Neuron (in vitro differentiated cells): ENCODE measurements around the gene SNX24.
"Not testable (repeated sequence)": the region's sequence is repeated elsewhere in the genome, so short reads cannot be mapped to it uniquely, and the experiment has no call there.

Experiments
- H2AFZ ChIP-seq: one replicate; pipeline ENCODE4 v1.6.1; 2013; ENCODE audit warnings: low read depth, mild to moderate bottlenecking, inconsistent platforms, low read length, moderate library complexity
- H3K27me3 ChIP-seq: one replicate; pipeline ENCODE4 v1.6.1; 2013; ENCODE audit warnings: low read length; ENCODE audit not compliant: insufficient read depth
- H3K36me3 ChIP-seq: one replicate; pipeline ENCODE4 v1.6.1; 2013; ENCODE audit warnings: low read length; ENCODE audit not compliant: insufficient read depth
- H3K4me1 ChIP-seq: one replicate; pipeline ENCODE4 v1.6.1; 2013; ENCODE audit warnings: low read length; ENCODE audit not compliant: insufficient read depth
- H3K4me3 ChIP-seq: 2 replicates; pipeline ENCODE4 v1.5.1; 2013; ENCODE audit warnings: mild to moderate bottlenecking, low read length, moderate library complexity
- H3K9me3 ChIP-seq: one replicate; pipeline ENCODE4 v1.6.1; 2013; ENCODE audit warnings: low read length

SNX24 gene

GRCh38 chr5:122909470-122910100 lies 64.2 kb downstream of the SNX24 start:
- Histone ChIP-seq H2AFZ (no peak overlapping the region), H3K27me3 (no peaks in the 10 kb centered on the region), H3K36me3 (no peaks in the 10 kb centered on the region), H3K4me3 (no peak overlapping the region), H3K9me3 (no peaks in the 10 kb centered on the region), H3K4me1 (peaks cover 14% of the 10 kb centered on the region)

GRCh38 chr5:122913436-122913835 lies 68.0 kb downstream of the SNX24 start:
- H3K27me3 ChIP-seq, H3K4me3 ChIP-seq, H2AFZ ChIP-seq, H3K4me1 ChIP-seq, H3K36me3 ChIP-seq, H3K9me3 ChIP-seq: not testable (repeated sequence)

GRCh38 chr5:122915717-122916461 lies 70.5 kb downstream of the SNX24 start:
- Histone ChIP-seq H3K36me3 (no peaks in the 10 kb centered on the region), H3K9me3 (no peaks in the 10 kb centered on the region), H3K4me3 (no peak overlapping the region), H2AFZ (no peak overlapping the region), H3K27me3 (no peaks in the 10 kb centered on the region), H3K4me1 (peaks cover 7% of the 10 kb centered on the region)

GRCh38 chr5:122916490-122916889 lies 71.1 kb downstream of the SNX24 start:
- no peaks in the 10 kb centered on the region for H3K9me3 ChIP-seq
- no peaks in the 10 kb centered on the region for H3K36me3 ChIP-seq
- no peak overlapping the region for H2AFZ ChIP-seq
- H3K4me1 ChIP-seq: peaks cover 9% of the 10 kb centered on the region
- H3K27me3 ChIP-seq: no peaks in the 10 kb centered on the region
- no peak overlapping the region for H3K4me3 ChIP-seq

- no peaks in the 10 kb centered on the region for H3K9me3 ChIP-seq
- H2AFZ ChIP-seq: no peak overlapping the region
- peaks cover 15% of the 10 kb centered on the region for H3K4me1 ChIP-seq
- H3K27me3 ChIP-seq: no peaks in the 10 kb centered on the region
- no peak overlapping the region for H3K4me3 ChIP-seq
- H3K36me3 ChIP-seq: no peaks in the 10 kb centered on the region
Measured at GRCh38 chr5:122919969-122920368, 74.6 kb downstream of the SNX24 start.

GRCh38 chr5:122921826-122922225 lies 76.4 kb downstream of the SNX24 start:
- no peaks in the 10 kb centered on the region for H3K9me3 ChIP-seq
- H3K27me3 ChIP-seq: no peaks in the 10 kb centered on the region
- no peak overlapping the region for H3K4me3 ChIP-seq
- H3K4me1 ChIP-seq: peaks cover 9% of the 10 kb centered on the region
- H2AFZ ChIP-seq: no peak overlapping the region
- H3K36me3 ChIP-seq: no peaks in the 10 kb centered on the region

GRCh38 chr5:122924203-122924602 lies 78.8 kb downstream of the SNX24 start:
- Histone ChIP-seq H2AFZ (no peak overlapping the region), H3K4me3 (no peak overlapping the region), H3K9me3 (no peaks in the 10 kb centered on the region), H3K36me3 (no peaks in the 10 kb centered on the region), H3K27me3 (no peaks in the 10 kb centered on the region), H3K4me1 (peaks cover 9% of the 10 kb centered on the region)

GRCh38 chr5:122924719-122925395 lies 79.4 kb downstream of the SNX24 start:
- peaks cover 10% of the 10 kb centered on the region for H3K4me1 ChIP-seq
- H3K27me3 ChIP-seq: no peaks in the 10 kb centered on the region
- H3K36me3 ChIP-seq: no peaks in the 10 kb centered on the region
- H2AFZ ChIP-seq: no peak overlapping the region
- no peaks in the 10 kb centered on the region for H3K9me3 ChIP-seq
- H3K4me3 ChIP-seq: no peak overlapping the region

- H3K4me3 ChIP-seq: no peak overlapping the region
- H3K36me3 ChIP-seq: no peaks in the 10 kb centered on the region
- H2AFZ ChIP-seq: no peak overlapping the region
- H3K27me3 ChIP-seq: no peaks in the 10 kb centered on the region
- peaks cover 6% of the 10 kb centered on the region for H3K4me1 ChIP-seq
- no peaks in the 10 kb centered on the region for H3K9me3 ChIP-seq
Measured at GRCh38 chr5:122929001-122929400, 83.6 kb downstream of the SNX24 start.

- Histone ChIP-seq H3K4me1 (peaks cover 6% of the 10 kb centered on the region), H3K27me3 (no peaks in the 10 kb centered on the region), H3K36me3 (no peaks in the 10 kb centered on the region), H3K4me3 (no peak overlapping the region), H3K9me3 (no peaks in the 10 kb centered on the region), H2AFZ (no peak overlapping the region)
Measured at GRCh38 chr5:122929980-122930379, 84.6 kb downstream of the SNX24 start.

GRCh38 chr5:122933956-122934355 lies 88.5 kb downstream of the SNX24 start:
- no peaks in the 10 kb centered on the region for H3K27me3 ChIP-seq
- no peaks in the 10 kb centered on the region for H3K36me3 ChIP-seq
- H3K4me1 ChIP-seq: peaks cover 12% of the 10 kb centered on the region
- H3K9me3 ChIP-seq: no peaks in the 10 kb centered on the region
- no peak overlapping the region for H3K4me3 ChIP-seq
- no peak overlapping the region for H2AFZ ChIP-seq

- H3K36me3 ChIP-seq: no peaks in the 10 kb centered on the region
- no peaks in the 10 kb centered on the region for H3K9me3 ChIP-seq
- H3K27me3 ChIP-seq: no peaks in the 10 kb centered on the region
- peaks cover 6% of the 10 kb centered on the region for H3K4me1 ChIP-seq
- no peak overlapping the region for H2AFZ ChIP-seq
- no peak overlapping the region for H3K4me3 ChIP-seq
Measured at GRCh38 chr5:122936088-122936487, 90.7 kb downstream of the SNX24 start.

GRCh38 chr5:122937914-122938313 lies 92.5 kb downstream of the SNX24 start:
- H3K9me3 ChIP-seq: no peaks in the 10 kb centered on the region
- H3K4me3 ChIP-seq: no peak overlapping the region

More at GRCh38 chr5:122937914-122938313, 92.5 kb downstream of the SNX24 start:
- Histone ChIP-seq H3K4me1 (peaks cover 6% of the 10 kb centered on the region), H2AFZ (no peak overlapping the region), H3K27me3 (no peaks in the 10 kb centered on the region), H3K36me3 (no peaks in the 10 kb centered on the region)
